ENCODE measurements around the gene CUEDC1.

CUEDC1 gene

GRCh38 chr17:57957120-57957850, 2.1 kb upstream of the CUEDC1 start:
- DNase-seq: no peak

DNA sequence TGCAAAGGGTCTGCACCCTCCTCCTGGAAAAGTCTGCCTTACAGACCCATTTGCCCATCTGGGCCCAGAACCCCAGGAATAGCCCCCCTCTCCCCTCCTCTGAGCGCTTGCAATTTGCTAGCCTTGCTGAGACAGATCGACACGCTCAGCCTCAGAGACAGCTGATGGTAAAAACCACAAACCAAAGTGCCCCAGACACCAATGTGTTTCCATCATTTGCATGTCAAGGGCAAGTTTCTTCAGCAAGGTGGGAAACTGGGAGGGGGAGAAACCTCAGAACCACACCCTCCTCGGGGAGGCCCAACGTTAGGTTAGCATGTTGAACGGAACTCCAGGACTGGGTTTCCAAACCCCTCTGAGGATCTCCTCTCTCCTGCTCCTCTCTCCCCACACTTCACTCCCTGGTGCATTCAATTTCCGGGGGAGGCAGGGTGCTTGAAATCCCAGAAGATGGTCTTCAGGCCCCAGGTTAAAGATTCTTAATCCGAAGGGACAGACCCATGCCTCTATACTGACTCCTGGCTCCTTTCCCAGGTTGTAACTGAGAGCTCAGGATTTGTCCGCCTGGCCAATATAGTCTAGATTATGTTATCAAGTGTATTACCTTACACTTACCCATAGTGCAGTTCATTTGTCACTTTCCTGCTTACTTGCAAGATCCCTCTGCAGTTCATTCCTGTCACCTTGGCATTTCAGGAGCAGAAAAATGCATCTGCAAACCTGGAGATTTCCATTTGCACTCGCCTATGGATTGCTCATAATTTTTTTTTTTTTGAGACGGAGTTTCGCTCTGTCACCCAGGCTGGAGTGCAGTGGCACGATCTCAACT, 1.3 kb upstream of the CUEDC1 start:
- DNase-seq: peak; percentile 49

- DNase-seq: no peak
These were observed 622 bp downstream of the CUEDC1 start for GRCh38 chr17:57954397-57955182.

GRCh38 chr17:57953705-57954396, 1.4 kb downstream of the CUEDC1 start:
- no peak for DNase-seq

GRCh38 chr17:57953219-57953618, 2.0 kb downstream of the CUEDC1 start:
- DNase-seq: no peak

DNA sequence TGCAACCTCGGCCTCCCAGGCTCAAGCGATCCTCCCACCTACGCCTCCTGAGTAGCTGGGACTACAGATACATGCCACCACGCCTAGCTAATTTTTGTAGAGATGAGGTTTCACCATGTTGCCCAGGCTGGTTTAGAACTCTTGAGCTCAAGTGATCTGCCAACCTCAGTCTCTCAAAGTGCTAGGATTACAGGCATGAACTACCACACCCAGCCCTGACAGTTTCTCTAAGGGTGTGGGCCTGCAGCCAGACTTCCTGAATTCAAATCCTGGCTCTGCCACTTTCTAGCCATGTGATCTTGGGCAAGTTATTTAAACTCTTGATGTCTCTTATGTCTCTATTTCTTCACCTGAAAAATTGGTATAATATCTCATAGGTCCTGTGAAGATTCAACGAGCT, 5.6 kb downstream of the CUEDC1 start:
- DNase-seq: no peak

DNA sequence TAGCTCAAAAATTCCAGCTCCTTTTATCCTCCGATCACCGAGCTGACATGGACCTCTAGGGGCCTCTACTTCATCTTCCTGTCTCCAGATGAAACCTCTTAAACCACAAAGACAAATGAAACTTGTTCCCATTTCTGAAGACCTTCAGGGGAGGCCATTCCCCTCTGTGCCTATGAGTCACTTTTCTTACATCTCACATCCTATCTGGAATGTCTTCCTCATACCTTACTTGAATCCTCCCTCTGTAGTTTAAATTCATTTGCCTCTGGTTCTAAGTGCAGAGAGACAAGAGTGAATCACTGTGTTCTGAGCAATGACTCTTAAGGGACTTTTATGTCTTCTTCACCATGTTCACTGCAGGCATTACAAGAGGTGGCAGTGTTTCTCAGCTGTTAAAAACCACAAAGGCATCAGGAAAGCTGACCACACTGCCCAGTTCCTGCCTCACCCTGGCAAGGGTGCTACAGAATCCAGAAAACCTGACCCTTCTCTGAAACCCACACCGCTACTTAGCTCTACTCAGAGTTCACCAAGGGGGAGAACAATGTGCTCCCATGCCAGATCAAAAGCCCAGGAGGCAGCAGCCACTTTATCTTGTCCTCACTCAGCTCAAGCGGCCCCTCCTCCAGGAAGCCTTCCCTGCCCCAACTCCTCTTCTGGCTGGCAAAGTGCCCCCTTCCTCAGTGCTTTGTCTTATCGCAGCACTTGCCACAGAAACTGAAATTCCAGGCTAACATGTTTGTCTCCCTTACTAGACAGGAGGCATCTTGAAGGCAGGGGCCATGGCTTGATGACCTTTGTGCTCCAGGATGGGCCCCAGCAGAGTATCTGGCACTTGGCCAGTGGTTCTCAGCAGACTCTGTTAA, 6.4 kb downstream of the CUEDC1 start:
- no peak for DNase-seq

GRCh38 chr17:57948169-57948554, 7.0 kb downstream of the CUEDC1 start:
- DNase-seq: no peak

DNA sequence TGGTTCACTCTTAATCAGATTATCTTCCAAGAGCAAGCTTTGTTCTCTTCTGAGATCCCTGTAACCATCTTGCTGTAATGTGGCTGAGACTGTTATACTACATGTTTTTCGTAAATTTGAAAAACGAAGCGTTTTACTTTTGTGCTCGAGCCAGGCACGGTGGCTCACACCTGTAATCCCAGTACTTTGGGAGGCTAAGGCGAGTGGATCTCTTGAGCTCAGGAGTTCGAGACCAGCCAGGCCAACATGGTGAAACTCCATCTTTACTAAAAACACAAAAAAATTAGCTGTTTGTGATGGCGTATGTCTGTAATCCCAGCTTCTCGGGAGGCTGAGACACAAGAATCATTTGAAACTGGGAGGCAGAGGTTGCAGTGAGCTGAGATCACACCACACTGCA, 7.8 kb downstream of the CUEDC1 start:
- DNase-seq: no peak

DNA sequence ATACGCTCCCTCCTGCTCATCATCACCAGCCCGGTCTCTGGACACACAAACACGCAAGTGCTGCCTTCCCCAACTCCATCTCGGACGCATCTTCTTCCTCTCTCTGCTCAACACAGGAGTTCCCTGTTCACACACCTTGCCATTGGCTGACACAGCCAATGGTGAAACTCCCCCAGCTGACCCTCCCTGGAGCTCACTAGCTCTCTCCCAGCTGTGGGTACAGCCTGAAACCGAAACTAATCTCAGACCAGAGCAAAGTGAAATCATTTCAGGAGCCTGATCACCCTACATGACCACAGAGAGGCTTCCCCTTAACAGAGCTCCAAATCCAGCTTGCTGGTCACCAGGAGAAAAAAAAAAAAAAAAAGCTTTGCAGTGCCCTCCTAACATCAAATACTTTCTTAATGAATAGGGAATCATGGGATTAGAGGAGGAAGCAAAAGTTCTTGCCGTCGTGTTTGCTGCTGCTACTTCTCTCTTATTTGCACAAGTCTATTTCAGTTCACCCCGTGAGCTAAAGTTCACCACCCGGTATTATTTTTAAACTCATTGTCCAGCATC, 8.3 kb downstream of the CUEDC1 start:
- peak; percentile 25 for DNase-seq

GRCh38 chr17:57945996-57946797, 9.0 kb downstream of the CUEDC1 start:
- no peak for DNase-seq

GRCh38 chr17:57944908-57945307, 10.3 kb downstream of the CUEDC1 start:
- DNase-seq: no peak

DNA sequence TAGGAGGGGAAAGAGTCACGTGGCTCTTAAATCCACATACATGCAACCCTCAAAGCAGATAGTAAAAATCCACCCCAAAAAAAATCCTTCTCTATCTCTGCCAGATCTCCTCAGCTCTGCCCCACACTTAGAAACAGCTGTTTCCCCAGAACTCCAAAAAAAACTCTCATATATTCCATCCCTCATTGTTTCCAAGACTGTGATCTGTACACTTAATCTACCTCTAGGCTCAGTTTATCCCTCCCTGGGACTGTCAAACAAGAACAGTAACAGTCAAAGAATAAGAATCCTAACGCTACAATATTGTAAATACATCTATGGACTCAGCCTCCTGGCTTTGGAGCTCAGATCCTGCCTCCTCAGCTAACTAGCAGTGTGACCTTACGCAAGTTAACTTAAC, 11.6 kb downstream of the CUEDC1 start:
- DNase-seq: no peak

- DNase-seq: no peak
These were observed 12.1 kb downstream of the CUEDC1 start for GRCh38 chr17:57943140-57943539.

DNA sequence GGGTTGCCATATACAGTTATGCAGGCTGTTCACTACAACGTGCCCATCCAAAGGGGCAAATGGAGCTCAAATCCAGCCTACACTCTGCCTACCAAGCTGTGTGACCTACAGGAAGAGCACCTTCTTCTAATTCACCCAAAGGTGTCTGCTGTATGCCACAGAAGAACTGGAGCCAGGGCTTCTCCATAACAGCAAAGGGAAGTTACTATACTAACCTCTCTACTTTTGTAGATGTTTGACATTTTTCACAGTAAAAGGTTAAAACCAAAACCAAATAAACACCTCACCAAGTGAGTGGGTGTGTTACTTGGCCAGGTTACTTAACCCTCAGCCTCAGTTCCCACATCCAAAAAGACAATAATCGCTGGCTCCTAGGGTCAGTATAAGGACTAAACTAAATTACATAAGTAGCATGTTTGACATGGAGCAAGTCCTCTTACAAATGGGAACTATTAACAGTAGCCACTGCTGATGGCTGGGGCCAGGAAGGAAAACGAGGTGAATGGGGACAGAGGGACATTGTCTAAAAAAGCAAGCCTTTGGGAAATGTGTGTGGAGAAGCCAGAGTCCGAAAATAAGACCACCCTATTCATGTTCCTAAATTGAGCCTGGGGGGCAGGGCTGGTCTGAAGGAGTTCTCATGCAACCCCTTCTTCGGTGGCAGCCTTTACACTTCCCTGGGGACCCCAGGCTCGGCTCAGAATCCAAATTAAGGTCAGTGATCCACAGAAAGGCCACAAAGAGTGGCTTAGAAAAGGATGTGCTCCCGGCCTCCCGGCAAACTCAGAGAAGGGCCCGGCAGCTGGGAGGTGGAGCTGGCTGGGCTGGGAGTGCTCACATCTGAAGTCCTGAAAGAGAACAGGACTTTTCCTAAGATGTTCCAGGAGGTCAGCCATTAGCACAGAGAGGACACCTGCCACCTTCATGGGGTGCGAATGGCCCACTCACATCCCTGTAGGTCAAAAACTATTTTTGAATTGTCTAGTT, 13.5 kb downstream of the CUEDC1 start:
- no peak for DNase-seq

- no peak for DNase-seq
These were observed 14.4 kb downstream of the CUEDC1 start for GRCh38 chr17:57940653-57941329.

DNA sequence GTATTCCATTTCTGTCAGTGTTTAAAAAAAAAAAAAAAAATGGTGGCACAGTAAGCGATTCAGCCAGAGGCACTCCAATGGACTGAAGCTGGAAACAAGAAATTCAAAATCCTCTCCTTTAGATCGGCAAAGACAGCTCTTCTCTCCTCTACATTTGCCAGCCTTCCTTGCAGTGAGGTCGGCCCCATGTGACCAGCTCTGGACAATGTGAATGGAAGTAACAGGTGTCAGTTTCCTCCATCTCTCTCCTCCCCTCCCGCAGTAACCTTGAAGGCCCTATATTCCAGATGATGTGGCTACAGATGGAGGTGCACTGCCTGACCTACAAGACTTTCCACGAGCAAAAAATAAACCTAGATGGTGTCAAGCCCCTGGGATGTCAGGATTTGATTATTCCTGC, 15.0 kb downstream of the CUEDC1 start:
- no peak for DNase-seq

DNA sequence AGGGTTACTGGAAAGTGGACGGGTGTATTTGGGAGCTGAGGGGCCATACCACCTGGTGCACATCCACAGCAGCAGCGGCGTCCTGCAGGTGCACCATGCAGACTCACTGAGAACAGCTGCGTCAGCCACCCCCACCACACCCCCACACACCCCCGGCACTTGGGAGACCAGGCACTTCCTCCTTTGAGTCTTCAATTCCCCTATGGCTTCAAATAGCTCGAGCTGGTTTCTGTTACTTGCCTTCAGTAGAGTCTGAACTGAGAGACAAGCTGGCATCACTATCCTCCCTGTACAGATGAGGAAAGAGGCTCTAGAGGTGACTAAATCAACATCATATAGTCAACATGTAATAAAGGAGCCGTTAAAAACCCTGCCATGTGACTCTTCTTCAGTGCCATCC, 15.4 kb downstream of the CUEDC1 start:
- DNase-seq: no peak

DNA sequence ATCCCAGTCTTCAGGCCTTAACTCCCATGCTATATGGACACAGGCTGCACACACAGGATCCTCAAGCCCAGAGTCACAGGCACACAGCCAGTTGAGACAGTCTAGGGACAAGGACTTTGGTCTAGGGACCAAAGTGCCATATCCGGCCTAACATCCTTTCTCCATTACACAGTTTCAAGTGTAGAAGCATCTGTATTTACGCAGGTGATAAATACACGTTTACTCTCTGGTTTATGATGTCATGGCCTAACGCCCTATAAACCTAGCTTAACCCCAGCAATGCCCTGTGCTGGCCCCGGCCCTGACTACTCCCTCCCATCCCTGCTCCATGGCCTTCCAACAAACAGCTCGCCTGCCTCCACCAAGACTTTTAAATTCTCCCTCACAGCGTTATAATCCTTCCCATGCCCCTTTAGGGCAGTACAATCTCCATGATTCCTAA, 17.1 kb downstream of the CUEDC1 start:
- DNase-seq: no peak
